Epithelial cell of esophagus (primary cell): ENCODE data around the gene GRIN2A.

Experiments used
- DNase-seq: peaks from one replicate; pipeline ENCODE4 v3.0.0; 2010; ENCODE audit warnings: low read depth
- H3K4me3 ChIP-seq: 2 replicates; pipeline ENCODE4 v1.5.1; 2011; ENCODE audit warnings: mild to moderate bottlenecking, low read length, control low read depth
- CTCF ChIP-seq: IDR thresholded peaks from 2 replicates; pipeline ENCODE4 v1.5.1; 2011; ENCODE audit warnings: low read depth, mild to moderate bottlenecking, low read length, control low read depth, inconsistent platforms; ENCODE audit not compliant: insufficient read depth; ENCODE audit errors: missing control alignments

GRIN2A gene

GRCh38 chr16:9713156-9713555 lies 469.1 kb downstream of the GRIN2A start:
- no peak for DNase-seq
- no peak overlapping the region for H3K4me3 ChIP-seq
- no peak for TF ChIP-seq CTCF

GRCh38 chr16:9708972-9709620 lies 473.1 kb downstream of the GRIN2A start:
- TF ChIP-seq CTCF = no peak
- H3K4me3 ChIP-seq = no peak overlapping the region
- DNase-seq = no peak

- DNase-seq = no peak
- TF ChIP-seq CTCF = no peak
- H3K4me3 ChIP-seq = no peak overlapping the region
These were observed 475.9 kb downstream of the GRIN2A start for GRCh38 chr16:9706217-9706836.

- no peak for TF ChIP-seq CTCF
- no peak for DNase-seq
- no peak overlapping the region for H3K4me3 ChIP-seq
These were observed 478.5 kb downstream of the GRIN2A start for GRCh38 chr16:9703731-9704130.
